NCI-H2107 (cell line): ENCODE measurements around the gene CDYL.

ENCODE experiments used
- DNase-seq: peaks from one replicate; lab custom pipeline; 2025; lab: John Stamatoyannopoulos, UW

The CDYL gene

GRCh38 chr6:4908062-4908461 is 131.9 kb downstream of the CDYL start:
- DNase-seq, result no peak

DNA sequence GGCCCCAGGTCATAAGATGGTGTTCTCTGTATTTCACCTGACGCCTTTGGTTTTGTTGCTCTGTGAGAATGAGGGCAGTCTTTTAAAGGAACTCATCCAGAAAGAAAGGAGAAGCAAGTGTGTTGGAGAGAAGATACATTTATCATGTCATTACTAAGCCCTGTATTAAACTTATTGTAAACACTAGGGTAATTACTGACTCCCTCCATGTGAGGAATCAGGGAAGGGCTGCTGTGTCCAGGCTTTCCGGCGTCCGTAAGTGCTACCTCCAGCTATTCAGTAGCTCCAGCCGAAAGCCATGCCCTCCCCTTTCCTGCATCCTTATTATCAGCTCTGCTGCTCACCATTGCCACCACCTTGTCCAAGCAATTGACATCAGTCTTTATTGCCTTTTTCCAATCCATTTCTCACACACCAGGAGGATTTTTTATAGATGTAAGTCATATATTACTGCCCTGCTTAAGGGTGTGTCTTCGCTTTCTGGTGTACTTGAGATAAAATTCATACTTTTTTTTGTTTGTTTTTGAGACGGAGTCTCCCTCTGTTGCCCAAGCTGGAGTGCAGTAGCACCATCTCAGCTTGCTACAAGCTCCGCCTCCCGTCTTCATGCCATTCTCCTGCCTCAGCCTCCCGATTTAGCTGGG is 133.0 kb downstream of the CDYL start:
- DNase-seq, result no peak

GRCh38 chr6:4910037-4910760 is 134.0 kb downstream of the CDYL start:
- peak; percentile 29 for DNase-seq

GRCh38 chr6:4912559-4912958 is 136.4 kb downstream of the CDYL start:
- no peak for DNase-seq

DNA sequence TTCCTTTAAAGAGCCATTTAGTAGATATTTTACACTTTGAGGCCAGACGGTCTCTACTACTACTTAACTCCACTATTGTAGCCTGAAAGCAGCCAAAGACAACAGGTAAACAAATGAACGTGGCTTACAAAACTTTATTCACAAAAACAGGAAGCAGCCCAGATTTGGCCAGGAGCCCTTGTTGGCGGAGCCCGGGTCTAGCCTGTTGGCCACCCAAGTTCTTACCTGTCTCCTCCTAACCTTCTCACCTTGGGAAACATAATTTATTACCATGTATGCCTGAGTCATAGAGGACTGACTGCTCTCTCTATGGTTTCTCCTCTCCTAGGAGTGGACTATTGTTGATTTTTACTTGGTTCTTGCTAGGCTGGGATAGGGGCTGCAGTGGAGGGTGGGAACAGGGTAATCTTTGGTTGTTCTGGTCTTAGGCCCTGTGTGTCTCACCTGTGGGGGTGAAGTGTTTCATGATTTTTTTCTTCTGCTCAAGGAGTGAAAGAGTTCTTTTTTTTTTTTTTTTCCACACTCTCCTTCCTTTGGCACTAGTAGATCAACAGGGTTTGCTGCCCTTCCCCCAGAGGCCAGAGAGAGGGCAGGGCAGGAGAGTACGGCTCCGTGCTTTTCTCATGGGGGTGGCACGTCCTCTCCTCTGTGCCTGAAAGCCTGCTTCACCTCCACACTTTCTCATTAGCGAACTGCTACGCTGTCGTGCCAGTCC is 137.7 kb downstream of the CDYL start:
- DNase-seq, result no peak

DNA sequence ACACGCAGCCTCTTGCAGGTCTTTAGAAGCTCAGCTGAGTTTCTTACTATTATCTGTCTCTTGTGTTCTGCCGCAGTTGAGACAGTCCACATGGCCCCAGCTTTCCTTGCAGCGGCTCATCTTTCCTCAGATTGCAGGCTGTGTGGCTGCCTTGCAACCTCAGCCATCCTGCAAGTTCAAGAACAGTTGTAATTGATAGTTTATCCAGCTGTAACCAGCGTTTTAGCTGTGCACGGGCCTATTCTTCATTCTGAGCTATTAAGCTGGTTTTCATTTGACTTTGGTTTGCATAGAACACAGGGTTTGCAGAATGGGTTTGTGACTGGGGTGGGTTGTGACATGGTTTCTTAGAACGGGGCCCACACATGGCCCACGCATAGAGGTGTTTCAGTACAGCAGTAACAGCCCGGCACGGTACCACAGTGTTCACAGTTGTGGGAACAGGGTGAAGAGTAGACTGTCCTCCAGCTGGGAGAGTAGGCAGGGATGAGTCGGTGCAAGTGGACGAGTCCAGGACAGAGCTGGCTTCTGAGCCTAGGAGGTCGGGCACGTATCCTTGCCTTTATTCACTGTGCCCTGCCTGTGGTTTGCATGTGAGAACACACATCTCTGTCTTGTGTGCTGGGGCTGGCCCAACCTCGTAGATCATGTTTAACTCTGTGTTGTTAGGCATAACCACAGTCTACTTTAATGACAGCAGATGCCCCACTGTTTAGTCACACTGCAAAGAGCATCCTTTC is 138.4 kb downstream of the CDYL start:
- no peak for DNase-seq

- DNase-seq, result no peak
Measured at GRCh38 chr6:4916954-4917561, 140.9 kb downstream of the CDYL start.

DNA sequence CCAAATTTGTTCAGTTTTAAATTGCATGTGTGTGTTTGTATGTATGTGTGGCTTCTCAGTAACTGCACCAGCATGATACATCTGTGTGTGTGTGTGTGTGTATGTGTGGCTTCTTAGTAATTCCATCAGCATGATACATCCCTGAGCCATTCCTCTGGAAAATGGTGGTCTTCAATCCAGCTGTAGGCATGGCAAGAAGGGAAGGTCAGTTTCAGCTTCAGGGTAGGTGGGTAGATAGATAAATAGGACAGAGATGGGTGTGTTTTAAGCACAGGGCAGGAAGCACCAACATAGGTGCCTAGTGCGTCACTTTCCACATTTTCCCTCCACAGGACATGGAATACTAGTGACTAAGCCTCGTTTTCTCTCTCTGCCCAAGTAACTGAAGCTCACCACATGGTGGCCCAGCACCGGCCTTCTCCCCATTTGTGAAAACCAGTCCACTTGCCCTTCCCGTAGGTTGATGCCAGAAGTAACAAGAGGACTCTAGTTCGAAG is 144.8 kb downstream of the CDYL start:
- no peak for DNase-seq

GRCh38 chr6:4922488-4923037 is 146.4 kb downstream of the CDYL start:
- DNase-seq, result no peak

GRCh38 chr6:4923081-4923480 is 146.9 kb downstream of the CDYL start:
- DNase-seq, result no peak

DNA sequence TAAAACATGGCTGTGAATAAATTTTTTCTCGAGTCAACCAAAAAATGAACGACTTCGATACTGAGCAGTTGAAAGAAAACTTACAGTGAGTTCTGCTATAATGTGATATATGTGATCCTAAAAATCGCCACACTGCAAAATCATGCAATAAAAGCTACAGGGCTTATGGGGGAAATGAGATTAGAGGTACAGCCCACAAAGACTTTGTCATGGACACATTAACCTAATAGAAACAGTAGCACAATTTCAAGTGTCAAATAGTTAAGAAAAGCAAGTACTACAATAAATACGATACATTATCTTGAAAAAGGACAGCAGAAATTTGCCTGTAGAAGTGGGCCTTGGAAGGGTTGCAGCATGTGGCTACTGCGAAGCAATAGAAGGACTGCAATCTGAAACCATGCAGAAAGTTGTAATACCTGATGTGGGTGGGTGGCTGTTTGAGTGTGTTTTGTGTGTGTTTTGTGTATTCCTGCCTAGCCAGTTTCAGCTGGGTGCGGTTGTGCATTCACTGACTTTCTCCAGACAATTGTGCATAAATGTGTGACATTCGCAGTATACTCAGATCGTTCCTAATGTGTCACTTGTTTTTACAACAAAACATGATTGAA is 148.6 kb downstream of the CDYL start:
- no peak for DNase-seq

GRCh38 chr6:4925580-4925979 is 149.4 kb downstream of the CDYL start:
- DNase-seq, result no peak

- DNase-seq, result no peak
Measured at GRCh38 chr6:4928426-4928825, 152.2 kb downstream of the CDYL start.

DNA sequence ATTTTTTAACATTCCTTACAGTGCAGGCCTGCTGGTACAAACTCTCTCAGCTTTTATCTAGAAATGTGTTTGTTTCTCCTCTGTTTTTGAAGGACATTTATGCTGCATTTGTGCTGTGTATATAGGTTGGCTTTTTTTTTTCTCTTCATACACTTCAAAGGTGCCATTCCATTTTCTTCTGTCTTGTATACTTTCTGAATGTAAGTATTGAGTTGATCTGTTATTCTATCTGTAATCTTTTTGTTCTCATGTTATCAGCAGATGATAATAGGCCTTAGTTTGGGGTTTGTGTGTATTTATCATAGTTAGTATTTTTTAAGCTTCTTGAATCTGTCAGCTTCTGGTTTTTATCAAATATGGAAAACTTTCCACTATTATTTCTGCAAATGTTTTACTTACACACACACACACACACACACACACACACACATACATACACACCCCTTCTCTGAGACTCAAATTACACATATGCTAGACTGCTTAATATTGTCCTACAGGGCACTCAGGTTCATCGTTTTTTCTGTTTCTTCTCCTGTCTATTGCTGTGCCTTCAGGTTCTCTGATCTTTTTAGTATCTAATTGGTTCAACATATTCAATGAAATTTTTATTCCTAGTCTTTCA is 153.0 kb downstream of the CDYL start:
- DNase-seq, result no peak

GRCh38 chr6:4930025-4930691 is 154.0 kb downstream of the CDYL start:
- DNase-seq, result no peak

GRCh38 chr6:4931530-4932227 is 155.5 kb downstream of the CDYL start:
- DNase-seq, result no peak

GRCh38 chr6:4932228-4932903 is 156.2 kb downstream of the CDYL start:
- no peak for DNase-seq

DNA sequence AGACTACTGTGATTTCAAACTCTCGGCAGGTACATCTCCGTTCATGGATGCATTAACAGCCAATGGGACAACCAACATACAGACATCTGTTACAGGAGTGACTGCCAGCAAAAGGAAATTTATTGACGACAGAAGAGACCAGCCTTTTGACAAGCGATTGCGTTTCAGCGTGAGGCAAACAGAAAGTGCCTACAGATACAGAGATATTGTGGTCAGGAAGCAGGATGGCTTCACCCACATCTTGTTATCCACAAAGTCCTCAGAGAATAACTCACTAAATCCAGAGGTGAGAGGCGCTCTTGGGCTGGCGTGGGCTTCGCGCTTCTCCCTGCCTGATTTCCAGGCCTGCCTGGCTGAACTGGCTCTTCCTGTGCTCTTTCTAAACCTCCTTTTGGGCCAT is 159.3 kb downstream of the CDYL start:
- no peak for DNase-seq
